GM19099 (cell line): ENCODE data around the gene ANG.

Source experiments
- POLR2A ChIP-seq: IDR thresholded peaks from 3 replicates; pipeline ENCODE4 v1.6.1; 2011; ENCODE audit warnings: low read depth; ENCODE audit not compliant: insufficient read length; ENCODE audit errors: extremely low read depth

ANG gene

GRCh38 chr14:20707622-20708021, 19.1 kb downstream of the ANG start:
- TF ChIP-seq POLR2A, result no peak

GRCh38 chr14:20711261-20711660, 22.7 kb downstream of the ANG start:
- no peak for TF ChIP-seq POLR2A

DNA sequence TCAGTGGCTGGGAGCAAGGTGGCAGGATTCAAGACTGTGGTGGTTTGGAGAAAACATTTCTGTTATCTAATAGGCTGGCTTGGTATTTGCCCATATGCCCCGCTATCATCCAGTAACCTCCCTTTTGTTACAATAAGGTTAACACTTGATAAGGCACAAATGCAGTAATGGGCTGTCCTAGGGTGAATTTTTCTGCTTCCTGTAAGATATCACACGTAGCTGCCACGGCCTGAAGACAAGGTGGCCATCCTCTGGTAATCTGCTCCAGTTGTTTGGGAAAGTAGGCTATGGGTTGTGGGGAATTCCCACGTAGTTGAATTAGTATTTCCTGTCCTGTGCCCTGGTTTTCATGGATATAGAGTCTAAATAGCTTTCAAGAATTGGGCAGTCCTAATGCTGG, 23.1 kb downstream of the ANG start:
- TF ChIP-seq POLR2A, result no peak

- no peak for TF ChIP-seq POLR2A
These were observed 24.3 kb downstream of the ANG start for GRCh38 chr14:20712904-20713303.

GRCh38 chr14:20714593-20715250, 26.2 kb downstream of the ANG start:
- no peak for TF ChIP-seq POLR2A

DNA sequence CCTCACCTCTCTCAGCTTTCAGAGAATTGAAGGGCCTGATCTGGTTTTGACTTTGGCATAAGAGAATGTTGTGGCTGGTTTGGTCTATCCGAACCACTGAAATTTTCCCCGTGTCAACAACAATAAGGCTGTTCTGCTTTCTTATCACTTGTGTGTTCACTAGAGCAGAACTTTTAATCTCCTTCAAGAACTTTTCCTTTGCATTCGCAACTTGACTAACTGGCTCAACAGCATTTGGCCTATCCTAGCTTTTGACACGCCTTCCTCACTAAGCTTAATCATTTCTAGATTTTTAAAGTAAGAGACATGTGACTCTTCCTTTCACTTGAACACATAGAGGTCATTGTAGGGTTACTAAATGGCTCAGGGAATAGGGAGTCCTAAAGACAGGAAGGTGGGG, 31.2 kb downstream of the ANG start:
- no peak for TF ChIP-seq POLR2A

DNA sequence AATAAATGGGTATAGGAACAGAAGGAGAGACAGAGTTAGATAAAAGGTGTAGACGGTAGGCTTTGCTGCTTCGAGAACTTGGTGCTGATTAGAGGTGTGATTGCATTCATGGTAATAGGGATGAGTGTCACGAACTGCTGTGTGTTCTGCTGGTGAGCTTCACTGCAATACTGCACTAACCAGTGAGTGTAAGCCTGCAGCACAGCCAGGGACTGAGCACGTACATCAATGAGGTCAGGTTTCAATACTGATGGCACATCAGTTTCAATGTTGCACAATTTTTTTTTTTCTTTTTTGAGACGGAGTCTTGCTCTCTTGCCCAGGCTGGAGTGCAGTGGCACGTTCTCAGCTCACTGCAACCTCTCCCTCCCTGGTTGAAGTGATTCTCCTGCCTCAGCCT, 32.2 kb downstream of the ANG start:
- no peak for TF ChIP-seq POLR2A

DNA sequence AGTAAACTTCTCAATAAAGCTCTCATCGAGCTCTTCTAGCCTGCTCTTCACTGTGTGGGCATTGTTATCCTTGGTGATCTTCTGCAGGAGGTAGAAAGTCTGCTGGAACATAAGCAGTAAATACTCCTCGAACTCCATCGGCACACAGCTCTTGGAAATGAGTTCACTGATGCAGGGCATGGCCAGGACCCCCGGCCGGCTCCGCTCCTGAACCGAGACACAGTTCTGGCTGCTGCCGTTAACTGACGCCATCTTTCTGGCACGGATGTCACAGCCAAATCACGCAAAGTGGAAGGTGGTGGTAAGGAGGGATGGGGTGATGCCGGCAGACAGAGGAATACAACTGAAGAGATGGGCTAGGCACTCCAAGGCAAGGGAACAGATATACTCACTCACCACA, 33.5 kb downstream of the ANG start:
- TF ChIP-seq POLR2A, result no peak

DNA sequence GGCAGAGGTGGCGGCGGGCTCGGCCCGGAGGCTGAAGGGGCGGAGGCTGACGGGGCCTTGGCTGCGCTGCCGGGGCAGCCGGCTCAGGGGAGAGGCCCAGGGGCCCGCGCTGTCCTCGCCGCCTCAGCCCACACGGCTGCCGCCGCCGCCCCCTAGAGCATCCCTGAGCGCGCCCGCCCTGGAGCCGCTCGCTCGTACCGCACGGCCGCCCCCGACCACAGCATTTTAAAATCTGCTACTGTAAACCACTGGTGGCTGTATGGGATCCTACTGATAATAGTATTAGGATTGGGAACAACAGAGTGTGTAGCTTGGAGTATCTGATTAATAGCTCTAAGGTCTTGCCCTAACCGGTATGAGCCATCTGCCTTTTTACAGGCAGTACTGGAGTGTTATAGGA, 34.9 kb downstream of the ANG start:
- TF ChIP-seq POLR2A, result no peak

GRCh38 chr14:20726531-20726930, 38.0 kb downstream of the ANG start:
- no peak for TF ChIP-seq POLR2A

- TF ChIP-seq POLR2A, result no peak
These were observed 42.3 kb downstream of the ANG start for GRCh38 chr14:20730891-20731290.

- no peak for TF ChIP-seq POLR2A
These were observed 43.9 kb downstream of the ANG start for GRCh38 chr14:20732477-20732876.

DNA sequence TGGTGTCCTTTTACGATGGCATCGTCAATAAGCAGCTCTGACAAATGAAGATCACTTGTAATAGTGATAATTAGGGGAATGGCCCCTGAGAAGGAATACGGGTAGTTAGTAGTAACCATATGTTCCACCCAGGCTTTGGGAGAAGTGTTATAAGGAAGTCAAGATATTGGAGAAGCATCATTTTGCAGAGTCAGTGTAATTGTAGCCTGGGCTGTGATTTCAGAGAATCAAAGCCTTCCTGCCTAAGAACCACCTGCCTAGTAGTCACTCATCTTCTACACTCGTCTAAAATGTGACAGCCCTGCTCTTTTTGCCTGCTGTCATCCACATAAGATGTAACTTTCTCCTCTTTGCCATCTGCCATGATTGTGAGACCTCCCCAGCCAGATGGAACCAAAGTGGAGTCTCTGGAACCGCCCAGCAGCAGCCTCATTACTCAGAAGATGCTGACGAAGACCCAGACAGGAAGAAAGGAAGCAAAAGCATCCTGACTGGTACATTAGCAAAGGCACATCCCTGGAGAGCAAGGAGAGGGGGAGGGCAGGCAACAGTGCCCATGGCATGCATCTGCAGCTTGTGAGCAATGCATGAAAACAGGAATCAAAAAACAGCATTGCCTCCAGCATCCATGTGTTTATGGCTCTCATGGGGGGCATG, 44.5 kb downstream of the ANG start:
- TF ChIP-seq POLR2A, result no peak

DNA sequence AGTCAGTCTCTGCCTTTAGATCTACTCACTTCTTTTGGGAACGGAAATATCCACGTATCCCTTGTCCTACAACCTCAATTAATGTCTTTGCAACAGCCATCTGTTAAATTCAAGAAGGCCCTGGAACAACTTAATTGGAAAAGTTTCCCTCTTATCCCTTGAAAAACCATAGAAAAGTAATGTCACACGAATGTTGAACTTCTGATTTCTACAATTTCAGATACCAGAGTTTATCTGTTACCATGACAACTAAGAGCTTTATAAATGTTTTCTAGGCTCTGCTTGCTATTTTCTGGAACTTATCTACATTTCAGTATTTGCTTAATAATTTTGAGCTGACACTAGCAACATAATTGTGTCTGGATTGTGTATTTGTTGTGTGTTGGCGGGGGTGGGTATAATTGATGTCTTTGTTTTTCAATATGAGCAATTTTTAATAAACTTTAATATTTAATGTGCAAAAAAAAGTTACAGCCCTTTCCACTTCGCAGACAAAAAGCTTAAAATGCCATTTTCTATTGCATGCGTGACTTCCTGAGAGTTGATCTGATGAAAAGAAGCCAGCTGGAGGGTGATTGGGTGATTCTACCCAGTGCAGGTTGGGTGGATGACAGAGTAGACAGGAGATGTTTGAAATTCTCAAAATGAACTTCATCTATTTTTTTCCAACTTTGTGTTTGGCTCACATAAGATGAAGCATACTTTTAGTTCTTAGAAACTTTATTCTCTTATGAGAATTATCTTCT, 45.3 kb downstream of the ANG start:
- TF ChIP-seq POLR2A, result no peak

GRCh38 chr14:20734430-20734806, 45.9 kb downstream of the ANG start:
- no peak for TF ChIP-seq POLR2A

DNA sequence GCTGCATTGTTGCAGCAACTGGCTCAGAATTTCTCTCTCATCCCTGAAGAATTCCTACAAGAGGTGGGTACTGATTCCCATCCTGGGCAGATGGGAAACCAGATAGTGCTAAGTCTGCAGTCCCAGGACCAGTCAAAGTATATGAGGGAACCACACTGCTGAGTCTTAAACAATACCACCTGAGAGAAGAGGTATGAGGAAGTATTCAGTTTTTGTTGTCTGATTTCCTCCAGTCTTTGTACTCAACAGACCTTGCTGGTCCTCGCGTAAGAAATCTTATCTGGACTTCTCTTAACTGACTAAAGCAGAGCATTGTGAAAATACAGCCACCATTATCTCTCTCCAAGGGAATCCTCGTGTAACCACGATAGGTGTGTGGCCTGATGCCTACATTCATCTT, 53.6 kb downstream of the ANG start:
- no peak for TF ChIP-seq POLR2A
